Endometrial microvascular endothelial cells (primary cell): Measurements from ENCODE around the gene ANKZF1. TPM values are rescaled to one million over a fixed set of nuclear protein-coding genes. Genes with fewer than 3 reads are reported as not detected.

Experiments used
- in situ Hi-C: cut with HindIII; loops from 2 replicates; pipeline ENCODE4 v1.10.0; 2017; ENCODE audit warnings: low sequenced_read_pairs, low pct_unique_long_range_greater_than_20kb; ENCODE audit errors: inconsistent ontology term
- total RNA-seq: library from RNA; depleted of rRNA; stranded (reverse); fragments of >200 nt; gene quantifications from one replicate; pipeline ENCODE4 v1.2.3, GENCODE V29; 2015; ENCODE audit errors: inconsistent ontology term

ANKZF1 gene
- total RNA-seq, 1 donor from 2014 or later = 27.1 TPM

DNA sequence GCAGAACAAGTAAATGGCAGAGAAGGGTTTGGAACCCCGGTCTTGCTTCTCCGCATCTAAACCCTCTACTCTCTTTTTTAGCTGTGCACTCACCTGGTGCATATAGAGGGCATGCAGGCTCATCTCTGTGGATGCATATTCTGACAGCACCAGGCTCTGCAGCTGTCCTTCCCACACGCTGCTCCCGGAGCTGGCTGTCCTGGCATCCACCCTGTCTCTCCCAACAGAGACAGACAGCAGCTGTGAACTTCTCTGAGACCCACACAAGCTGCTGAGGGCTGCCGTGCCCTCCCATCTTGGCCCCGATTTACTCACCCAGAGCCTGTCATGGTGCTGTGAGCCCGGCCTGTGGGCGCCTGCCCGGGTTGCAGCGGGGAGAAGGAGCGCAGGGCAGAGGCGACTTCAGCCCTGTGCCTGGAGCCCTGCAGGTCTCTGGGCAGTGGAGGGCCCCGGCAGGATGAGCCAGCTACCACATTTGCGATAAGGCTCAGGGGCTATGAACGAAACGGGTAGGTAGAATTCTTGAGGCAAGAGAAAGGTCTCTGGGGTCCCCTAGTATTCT, 7.6 kb upstream of the ANKZF1 start:
- in situ Hi-C loops = no loop called here

DNA sequence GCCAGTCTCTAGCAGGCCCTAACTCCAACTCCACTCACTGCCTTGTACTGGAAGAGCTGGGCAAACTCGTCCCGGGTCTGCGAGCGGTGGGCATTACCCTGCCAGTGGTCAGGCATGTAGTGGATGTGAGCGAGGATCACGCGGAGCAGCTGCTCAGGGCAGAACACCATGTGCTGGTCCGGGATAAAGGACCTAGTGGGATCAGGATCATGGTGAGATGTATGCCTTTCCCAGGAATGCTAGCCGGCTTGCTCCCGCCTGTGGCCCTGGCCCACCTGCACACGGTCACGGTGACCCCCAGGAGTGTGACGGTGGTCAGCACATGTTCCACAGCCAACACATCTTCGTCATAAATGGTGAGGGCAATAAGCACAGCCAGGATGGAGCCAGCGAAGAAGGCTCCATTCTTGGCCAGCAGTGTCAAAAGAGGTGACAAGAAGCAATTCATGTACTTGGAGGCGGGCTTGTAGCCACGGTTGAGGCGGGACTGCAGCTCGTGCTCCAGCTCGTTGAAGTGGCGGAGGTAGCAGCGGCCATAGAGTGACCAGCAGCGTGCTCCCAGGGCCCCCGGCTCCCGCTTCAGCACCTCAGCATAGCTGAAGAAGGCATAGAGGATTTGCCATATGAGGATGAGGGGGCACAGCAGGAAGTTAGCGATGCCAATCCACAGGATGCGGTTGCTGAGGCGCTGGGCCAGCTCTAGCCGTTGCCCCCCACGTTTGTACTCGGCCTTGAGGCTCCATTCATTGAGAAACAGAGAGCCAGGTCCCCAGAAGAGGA, 5.6 kb upstream of the ANKZF1 start:
- in situ Hi-C loops = no loop called here

DNA sequence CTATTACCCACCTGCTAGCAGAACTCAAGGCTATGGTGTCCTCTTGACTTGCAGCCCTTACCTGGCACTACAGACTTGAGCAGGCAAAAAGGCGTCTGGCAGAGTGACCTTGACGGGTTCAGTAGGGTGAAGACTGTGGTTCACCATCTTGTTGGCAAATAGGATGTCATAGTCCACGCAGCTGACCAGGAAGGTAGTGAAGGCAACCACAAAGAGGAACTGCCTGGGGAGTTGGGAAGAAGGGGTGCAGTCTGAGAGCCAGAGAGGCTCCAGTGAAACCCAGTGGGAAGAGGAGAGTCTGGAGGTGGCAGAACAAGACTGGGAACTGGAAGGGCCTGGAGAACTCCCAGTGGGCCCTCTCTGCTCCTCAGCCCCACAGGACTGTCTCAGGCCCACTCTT, 4.3 kb upstream of the ANKZF1 start:
- in situ Hi-C loops = no loop called here

DNA sequence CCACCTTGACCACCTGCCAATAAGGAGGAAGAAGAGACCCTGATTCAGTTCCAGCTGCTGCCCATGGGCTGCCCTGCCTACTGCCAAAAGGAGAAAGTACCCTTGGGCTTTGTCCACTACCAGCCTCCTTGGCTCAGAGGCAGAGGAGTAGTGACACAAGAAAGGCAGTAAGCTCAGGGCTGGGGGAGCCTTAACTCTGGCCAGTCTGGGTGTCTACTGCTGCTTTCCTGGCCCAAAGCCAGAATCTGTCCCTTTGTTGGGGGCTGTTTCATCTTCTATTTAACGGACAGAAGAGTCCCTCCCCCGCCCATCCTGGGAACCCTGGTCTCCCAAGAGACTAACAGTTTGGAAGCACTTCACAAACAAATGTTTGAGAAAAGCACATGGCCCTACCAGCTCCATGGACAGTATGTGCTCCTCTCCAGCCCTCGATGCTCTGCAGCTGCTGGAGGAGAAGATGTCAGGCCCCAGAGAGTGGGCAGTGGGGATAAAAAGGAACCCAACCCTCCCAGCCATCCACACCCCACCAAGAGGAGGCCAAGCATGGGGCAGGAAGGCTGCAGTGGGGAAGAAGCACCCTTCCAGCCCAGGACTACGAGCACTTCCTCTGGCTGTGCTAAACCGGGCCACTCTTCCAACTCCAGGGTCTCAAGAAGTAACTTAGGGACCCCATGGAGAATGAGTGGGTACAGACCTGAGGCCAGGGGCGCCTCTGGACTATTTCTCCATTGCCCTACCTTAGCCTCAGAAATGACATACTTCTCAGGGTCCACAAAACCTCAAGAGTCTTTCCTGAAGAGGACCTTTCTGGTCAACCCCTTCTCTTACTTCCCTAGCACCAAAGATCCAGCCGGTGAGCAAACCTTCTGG, 1.3 kb upstream of the ANKZF1 start:
- in situ Hi-C loops = no loop called here

DNA sequence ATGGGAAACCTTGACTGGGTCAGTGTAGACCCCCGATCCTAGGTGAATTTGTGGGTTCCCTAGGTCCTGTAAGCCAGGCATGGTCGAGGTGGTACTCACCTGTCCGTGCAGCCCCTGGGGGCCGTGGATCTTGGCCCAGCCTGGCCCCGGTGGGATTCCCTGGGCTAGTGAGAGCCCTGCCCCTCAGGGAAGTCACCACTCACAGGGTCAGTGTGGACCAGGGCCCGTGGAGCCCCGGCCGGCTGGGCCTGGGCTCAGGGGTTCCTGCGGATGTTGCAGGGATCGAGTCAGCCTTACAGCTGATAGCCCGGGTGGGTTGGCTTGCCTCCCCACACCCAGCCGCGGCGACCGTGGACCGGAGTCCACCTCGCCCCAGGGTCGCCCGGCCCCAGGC, 698 bp upstream of the ANKZF1 start:
- in situ Hi-C loops = no loop called here

DNA sequence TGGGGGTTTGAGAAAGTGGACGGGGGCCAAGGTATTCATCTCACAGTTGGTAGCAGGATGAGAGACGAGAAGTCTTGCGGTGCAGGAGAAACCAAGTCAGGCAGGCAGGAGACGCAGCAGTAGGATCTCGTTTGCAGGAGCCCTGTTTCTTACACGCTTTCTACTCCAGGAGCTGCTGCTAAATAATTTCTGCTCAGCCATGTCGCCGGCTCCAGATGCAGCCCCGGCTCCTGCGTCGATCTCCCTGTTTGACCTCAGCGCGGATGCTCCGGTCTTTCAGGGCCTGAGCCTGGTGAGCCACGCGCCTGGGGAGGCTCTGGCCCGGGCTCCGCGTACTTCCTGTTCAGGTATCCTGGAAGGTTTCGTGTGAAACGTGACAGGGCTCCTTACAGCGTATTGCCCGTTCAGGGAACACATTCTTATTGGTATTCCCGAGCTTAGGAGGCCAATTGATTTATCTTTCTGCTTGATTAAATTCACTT, 494 bp downstream of the ANKZF1 start:
- in situ Hi-C loops = no loop called here

DNA sequence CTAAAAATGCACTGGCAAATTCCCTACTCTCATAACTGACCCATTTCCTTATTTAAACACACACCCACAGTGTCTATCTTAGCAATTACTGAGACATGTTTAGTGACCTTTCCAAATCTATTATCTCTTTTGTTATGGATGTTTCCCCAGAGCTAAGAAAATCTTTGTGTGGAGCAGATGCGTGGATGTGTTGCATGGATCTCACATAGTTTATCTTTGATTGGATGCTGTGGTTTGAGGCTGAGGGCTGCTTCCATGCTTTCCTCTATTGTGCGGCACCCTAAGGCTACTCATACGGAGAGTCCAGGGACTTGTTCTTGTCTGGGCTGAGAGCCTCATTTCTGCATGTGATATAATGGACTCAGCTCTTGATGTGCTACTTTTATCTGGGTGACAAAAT, 4.7 kb downstream of the ANKZF1 start:
- in situ Hi-C loops = no loop called here

DNA sequence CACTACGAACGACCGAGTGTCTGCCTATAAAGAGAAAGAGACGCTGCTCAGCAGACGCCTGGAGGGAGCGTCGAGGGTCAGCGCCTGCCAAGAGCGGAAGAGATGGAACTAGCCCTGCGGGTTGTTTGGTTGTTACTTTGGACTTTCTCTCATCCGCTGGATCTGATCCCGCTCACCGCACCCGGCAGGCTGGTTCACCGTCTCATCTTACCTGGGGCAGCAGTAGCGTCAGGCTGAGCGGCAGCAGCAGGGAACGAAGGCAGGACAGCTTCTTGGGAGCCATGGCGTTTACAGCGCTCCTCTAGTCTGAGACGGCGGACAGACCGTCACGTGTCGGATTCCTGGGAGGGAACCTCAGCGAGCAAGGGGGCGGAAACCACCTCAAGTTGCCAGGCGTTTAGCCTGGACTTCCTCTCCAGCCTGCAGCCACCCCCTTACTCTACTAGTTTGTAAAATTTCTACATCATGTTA, 13.7 kb downstream of the ANKZF1 start:
- in situ Hi-C loops = no loop called here

DNA sequence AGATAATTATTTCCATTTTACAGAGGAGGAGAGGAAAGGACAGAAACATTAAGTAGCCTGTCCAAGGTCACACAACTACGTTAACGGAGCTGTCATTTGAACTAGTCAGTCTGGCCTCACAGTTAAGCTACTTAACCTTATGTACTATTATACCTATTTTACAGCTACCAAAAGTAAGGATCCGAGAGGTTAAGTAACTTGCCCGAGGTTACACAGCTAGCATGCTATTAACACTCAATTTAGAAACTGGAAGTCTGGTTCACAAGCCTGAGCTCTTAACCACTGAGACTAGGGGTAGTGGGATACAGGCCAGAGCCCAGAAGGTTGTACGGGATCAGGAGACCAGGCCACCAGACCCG, 15.2 kb downstream of the ANKZF1 start:
- in situ Hi-C loops = no loop called here

DNA sequence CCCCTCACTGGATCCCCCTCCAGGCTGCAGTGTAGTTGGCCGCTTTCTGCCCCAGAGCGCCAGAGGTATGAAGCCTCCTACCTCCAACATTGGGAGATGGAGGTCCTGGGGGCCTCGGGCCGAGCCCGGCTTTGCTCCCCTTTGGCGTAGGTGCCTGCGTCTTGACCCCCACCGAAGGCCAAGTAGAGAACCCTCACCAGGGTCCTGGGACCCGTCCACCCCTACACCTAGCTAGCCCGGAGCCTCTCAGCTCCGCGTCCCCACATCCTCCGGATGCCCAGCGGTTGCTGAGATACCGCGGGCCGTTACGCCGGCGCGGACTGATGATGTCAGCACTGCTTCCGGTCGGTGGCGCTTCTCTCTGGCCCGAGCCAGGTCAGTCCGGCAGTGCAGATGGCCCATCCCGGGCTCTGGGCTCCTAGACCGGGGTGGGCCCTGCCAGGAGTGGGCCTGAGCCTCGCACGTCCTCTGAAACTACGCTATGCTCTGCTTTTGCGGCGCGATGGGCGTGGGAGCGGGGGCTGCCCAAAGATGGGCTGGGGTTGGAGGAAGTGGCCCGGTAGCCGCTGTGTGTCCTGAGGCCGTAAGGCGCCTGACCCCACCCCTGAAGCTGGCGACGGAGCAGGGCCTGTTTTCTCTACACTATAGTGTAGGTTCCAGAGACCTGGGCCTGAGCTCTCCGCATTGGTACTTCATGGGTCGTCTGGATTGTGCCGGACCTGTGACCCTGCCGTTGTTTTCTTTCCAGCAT, 15.7 kb downstream of the ANKZF1 start, which contains the start of the genes GLB1L and STK16:
GLB1L (minus strand) TSS at position 297 of the 751 bp plus-strand sequence. CDS start 1,871 bp downstream, outside the sequence.
STK16 (plus strand) TSS at position 332 of the 751 bp plus-strand sequence. CDS start 521 bp downstream, outside the sequence.
- in situ Hi-C loops = no loop called here

DNA sequence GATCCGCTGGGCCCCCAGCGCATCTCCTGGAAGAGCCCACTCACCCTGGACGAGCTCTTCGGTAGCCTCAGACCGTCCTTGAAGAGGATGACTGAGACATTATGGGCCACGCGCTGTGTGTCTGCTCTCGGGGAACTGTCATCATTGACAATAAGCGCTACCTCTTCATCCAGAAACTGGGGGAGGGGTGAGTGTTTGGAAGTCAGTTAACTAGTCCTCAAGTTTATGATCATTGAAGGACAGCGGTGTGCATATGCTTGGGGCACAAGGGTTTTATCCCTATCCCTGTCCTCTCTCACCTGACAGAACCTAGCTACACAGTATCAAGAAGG, 16.3 kb downstream of the ANKZF1 start:
- in situ Hi-C loops = no loop called here

DNA sequence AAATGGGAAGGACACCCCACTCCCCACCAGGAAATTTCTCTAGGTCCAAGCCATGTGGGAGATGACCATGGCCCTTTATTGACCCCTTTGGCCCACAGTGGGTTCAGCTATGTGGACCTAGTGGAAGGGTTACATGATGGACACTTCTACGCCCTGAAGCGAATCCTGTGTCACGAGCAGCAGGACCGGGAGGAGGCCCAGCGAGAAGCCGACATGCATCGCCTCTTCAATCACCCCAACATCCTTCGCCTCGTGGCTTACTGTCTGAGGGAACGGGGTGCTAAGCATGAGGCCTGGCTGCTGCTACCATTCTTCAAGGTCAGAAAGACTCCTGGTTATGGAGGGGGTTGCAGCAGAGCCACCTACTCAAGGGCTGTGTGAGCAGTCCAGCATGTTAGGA, 17.0 kb downstream of the ANKZF1 start:
- in situ Hi-C loops = no loop called here

DNA sequence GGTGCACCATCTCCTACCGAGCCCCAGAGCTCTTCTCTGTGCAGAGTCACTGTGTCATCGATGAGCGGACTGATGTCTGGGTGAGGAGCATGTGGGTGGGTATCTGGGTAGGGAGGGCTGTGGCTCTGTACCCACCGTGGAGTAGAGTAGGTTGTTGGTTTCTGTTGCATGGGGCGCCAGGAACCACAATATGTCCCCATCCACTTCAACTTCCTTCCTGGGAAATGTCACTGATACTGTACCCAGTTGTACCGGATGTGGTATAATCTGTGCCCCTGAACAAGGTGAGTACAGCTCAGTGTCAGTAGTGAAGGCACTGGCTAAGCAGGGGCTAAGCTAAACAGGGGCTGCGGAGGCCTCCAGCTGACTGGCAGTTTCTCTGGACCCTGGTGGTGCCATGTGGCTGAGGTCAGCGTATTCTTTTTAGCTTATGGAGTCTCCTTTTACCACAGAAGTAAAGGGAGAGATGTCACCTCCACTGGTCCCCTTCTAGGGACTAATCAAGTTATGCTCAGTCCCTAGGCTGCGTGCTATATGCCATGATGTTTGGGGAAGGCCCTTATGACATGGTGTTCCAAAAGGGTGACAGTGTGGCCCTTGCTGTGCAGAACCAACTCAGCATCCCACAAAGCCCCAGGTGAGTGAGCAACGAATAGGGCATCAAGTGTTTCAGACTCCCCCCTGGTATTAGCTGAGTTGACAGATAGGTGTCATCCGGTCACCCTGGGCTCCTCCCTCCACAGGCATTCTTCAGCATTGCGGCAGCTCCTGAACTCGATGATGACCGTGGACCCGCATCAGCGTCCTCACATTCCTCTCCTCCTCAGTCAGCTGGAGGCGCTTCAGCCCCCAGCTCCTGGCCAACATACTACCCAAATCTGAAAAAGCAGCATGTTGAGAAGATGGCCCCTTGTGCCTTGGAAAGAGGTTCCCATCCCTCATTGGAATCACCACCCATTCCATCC, 18.4 kb downstream of the ANKZF1 start:
- in situ Hi-C loops = no loop called here

DNA sequence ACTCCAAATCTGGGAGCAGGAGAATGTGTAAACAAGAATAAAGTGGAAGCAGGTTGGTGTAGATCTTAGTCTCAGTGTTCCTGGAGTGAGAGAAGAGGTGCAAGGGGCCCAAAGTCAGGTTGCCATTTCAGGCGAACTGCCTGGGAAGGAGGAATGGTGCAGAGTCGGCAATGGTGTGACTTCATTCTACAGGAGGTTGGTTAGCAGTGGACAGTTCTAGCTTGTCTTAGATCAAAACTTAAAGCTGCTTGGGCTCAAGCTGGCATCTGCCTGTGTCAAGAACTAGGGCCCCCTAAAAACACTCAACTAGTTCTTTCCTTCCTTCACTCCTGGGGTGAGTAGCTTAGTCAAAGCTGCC, 19.2 kb downstream of the ANKZF1 start:
- in situ Hi-C loops = no loop called here

DNA sequence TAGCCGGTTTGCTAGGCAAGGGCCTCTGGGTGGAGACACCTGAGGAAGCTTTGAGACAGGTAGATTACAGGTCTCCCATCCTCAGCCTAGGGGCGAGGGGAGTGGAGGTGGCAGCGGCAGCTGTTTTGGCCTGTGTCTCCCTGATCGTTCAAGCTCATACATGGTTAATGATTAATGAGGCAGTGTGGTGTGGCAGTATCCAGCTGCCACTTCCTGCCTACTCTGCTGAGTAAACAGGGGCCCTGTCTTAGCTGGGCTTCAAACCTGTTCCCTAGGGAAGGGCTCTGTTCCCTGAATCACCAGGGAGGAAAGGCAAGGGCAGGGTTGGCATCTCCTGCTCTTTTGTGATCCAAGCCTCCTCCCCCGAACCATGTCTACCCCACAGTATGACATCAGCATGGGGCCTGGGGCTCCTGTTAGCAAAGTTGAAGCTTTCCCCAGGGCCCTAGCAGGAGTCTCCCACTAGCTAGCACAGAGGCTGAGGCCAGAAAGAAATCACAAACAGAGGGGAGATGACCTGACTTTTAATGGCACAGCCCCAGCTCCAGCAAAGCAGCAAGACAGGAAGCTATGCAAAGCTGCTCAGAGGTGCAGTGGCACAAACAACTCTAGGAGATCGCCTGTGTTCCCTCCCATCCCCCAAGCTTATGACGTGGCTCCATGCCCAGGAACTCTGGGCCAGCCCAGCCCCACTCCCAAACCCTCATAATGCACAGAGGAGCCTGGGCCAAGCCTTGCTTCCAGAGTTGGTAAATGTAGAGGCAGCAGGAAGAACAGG, 19.8 kb downstream of the ANKZF1 start:
- in situ Hi-C loops = no loop called here

DNA sequence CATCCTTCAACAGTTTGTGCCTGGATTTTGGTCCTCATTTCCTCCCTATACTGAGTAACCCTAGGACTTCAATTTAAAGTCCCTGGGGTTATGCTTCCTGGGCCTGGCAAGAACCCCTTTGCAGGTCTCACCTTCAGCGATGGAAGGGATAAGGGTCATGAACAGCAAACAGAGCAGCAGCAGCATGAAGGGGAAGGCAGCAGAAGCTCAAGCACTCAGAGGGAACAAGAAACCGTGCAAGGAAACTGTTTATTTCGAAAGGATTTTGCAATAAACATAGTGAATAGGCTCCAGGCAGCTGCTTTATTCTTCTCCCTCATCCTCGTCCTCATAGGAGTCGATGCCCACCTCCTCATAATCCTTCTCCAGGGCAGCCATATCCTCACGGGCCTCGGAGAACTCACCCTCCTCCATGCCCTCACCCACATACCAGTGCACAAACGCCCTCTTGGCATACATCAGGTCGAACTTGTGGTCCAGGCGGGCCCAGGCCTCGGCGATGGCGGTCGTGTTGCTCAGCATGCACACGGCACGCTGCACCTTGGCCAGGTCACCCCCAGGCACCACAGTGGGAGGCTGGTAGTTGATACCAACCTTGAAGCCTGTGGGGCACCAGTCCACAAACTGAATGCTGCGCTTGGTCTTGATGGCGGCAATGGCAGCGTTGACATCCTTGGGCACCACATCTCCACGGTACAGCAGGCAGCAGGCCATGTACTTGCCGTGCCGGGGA, 20.6 kb downstream of the ANKZF1 start:
- in situ Hi-C loops = no loop called here

DNA sequence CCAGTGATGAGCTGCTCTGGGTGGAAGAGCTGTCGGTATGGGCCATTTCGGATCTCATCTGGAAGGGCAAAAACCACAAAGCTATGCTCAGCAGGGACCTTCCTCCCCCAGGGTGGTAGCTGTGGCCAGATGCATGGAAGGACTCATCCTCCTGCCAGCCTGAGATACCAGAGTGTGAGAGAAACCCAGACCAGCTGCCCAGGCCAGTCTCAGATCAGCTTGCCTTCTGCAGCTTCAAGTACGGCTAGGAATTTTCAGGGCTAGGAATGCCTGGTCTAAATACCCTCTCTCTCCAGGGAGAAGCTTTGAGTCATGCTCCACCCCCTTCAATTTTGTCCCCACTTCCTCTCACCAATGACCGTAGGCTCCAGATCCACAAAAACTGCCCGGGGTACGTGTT, 22.1 kb downstream of the ANKZF1 start:
- in situ Hi-C loops = no loop called here
